ENCODE measurements around the gene STARD3NL. TPM values are rescaled to one million over a fixed set of nuclear protein-coding genes. Genes with fewer than 3 reads are reported as not detected.
"Not testable (repeated sequence)": the region's sequence is repeated elsewhere in the genome, so short reads cannot be mapped to it uniquely, and the experiment has no call there.

STARD3NL gene
- total RNA-seq, 1 donor from 2014 or later, result 30.7 TPM

GRCh38 chr7:38229386-38229785 is 51.3 kb downstream of the STARD3NL start:
- peaks cover 40% of the 10 kb centered on the region for H3K36me3 Mint-ChIP-seq (ENCODE audit: unreplicated experiment)
- H3K27me3 Mint-ChIP-seq (ENCODE audit: unreplicated experiment), result no peaks in the 10 kb centered on the region
- no peaks in the 10 kb centered on the region for H3K9me3 Mint-ChIP-seq (ENCODE audit: unreplicated experiment)
- no peak overlapping the region for H3K27ac Mint-ChIP-seq (ENCODE audit: unreplicated experiment)
- no peaks in the 10 kb centered on the region for H3K4me1 Mint-ChIP-seq (ENCODE audit: unreplicated experiment)
- TF ChIP-seq CTCF (IDR thresholded peaks at IDR 0.05), result no peak
- no peak overlapping the region for H3K4me3 Mint-ChIP-seq (ENCODE audit: unreplicated experiment)
- no peak for DNase-seq (ENCODE audit: extremely low spot score, unreplicated experiment)

GRCh38 chr7:38229884-38230642 is 52.0 kb downstream of the STARD3NL start:
- Mint-ChIP-seq H3K9me3 (ENCODE audit: unreplicated experiment) (no peaks in the 10 kb centered on the region), H3K27me3 (ENCODE audit: unreplicated experiment) (no peaks in the 10 kb centered on the region), H3K4me1 (ENCODE audit: unreplicated experiment) (no peaks in the 10 kb centered on the region), H3K36me3 (ENCODE audit: unreplicated experiment) (peaks cover 40% of the 10 kb centered on the region), H3K4me3 (ENCODE audit: unreplicated experiment) (no peak overlapping the region), H3K27ac (ENCODE audit: unreplicated experiment) (no peak overlapping the region)
- TF ChIP-seq CTCF (IDR thresholded peaks at IDR 0.05), result no peak
- no peak for DNase-seq (ENCODE audit: extremely low spot score, unreplicated experiment)

GRCh38 chr7:38232502-38233366 is 54.7 kb downstream of the STARD3NL start:
- H3K27me3 Mint-ChIP-seq (ENCODE audit: unreplicated experiment), result no peaks in the 10 kb centered on the region
- H3K9me3 Mint-ChIP-seq (ENCODE audit: unreplicated experiment), result no peaks in the 10 kb centered on the region
- no peak overlapping the region for H3K27ac Mint-ChIP-seq (ENCODE audit: unreplicated experiment)
- TF ChIP-seq CTCF (IDR thresholded peaks at IDR 0.05), result no peak
- H3K4me3 Mint-ChIP-seq (ENCODE audit: unreplicated experiment), result no peak overlapping the region
- no peak for DNase-seq (ENCODE audit: extremely low spot score, unreplicated experiment)
- peaks cover 35% of the 10 kb centered on the region for H3K36me3 Mint-ChIP-seq (ENCODE audit: unreplicated experiment)
- no peaks in the 10 kb centered on the region for H3K4me1 Mint-ChIP-seq (ENCODE audit: unreplicated experiment)

GRCh38 chr7:38234759-38235158 is 56.7 kb downstream of the STARD3NL start:
- DNase-seq (ENCODE audit: extremely low spot score, unreplicated experiment), result not testable (repeated sequence)

GRCh38 chr7:38235606-38236005 is 57.6 kb downstream of the STARD3NL start:
- no peak for DNase-seq (ENCODE audit: extremely low spot score, unreplicated experiment)
- Mint-ChIP-seq H3K36me3 (ENCODE audit: unreplicated experiment) (peaks cover 15% of the 10 kb centered on the region), H3K27me3 (ENCODE audit: unreplicated experiment) (no peaks in the 10 kb centered on the region), H3K4me1 (ENCODE audit: unreplicated experiment) (no peaks in the 10 kb centered on the region), H3K4me3 (ENCODE audit: unreplicated experiment) (no peak overlapping the region), H3K27ac (ENCODE audit: unreplicated experiment) (no peak overlapping the region), H3K9me3 (ENCODE audit: unreplicated experiment) (no peaks in the 10 kb centered on the region)
- no peak for TF ChIP-seq CTCF (IDR thresholded peaks at IDR 0.05)

More at GRCh38 chr7:38234759-38235158, 56.7 kb downstream of the STARD3NL start:
- H3K36me3 Mint-ChIP-seq (ENCODE audit: unreplicated experiment), result peaks cover 24% of the 10 kb centered on the region
- not testable (repeated sequence) for H3K27me3 Mint-ChIP-seq (ENCODE audit: unreplicated experiment); H3K4me3 Mint-ChIP-seq (ENCODE audit: unreplicated experiment); H3K9me3 Mint-ChIP-seq (ENCODE audit: unreplicated experiment); H3K4me1 Mint-ChIP-seq (ENCODE audit: unreplicated experiment); H3K27ac Mint-ChIP-seq (ENCODE audit: unreplicated experiment)

- not testable (repeated sequence) for H3K36me3 Mint-ChIP-seq (ENCODE audit: unreplicated experiment); H3K9me3 Mint-ChIP-seq (ENCODE audit: unreplicated experiment); H3K27ac Mint-ChIP-seq (ENCODE audit: unreplicated experiment); H3K27me3 Mint-ChIP-seq (ENCODE audit: unreplicated experiment); H3K4me3 Mint-ChIP-seq (ENCODE audit: unreplicated experiment); DNase-seq (ENCODE audit: extremely low spot score, unreplicated experiment); H3K4me1 Mint-ChIP-seq (ENCODE audit: unreplicated experiment)
Measured at GRCh38 chr7:38239129-38239528, 61.1 kb downstream of the STARD3NL start.
